PC-9 (cell line): ENCODE measurements around the gene LYZL2. TPM values are rescaled to one million over a fixed set of nuclear protein-coding genes. Genes with fewer than 3 reads are reported as not detected.

Experiments
- BruUV-seq: library from RNA; stranded (reverse); fragments of 400-500 nt; replicated peaks from 2 replicates; lab custom pipeline; 2021; lab: Mats Ljungman, UMichigan
- CTCF ChIA-PET: fragments of 300-600 bp; sonication (Branson Sonifier 250); formaldehyde crosslinking; loops from one replicate; lab custom pipeline; 2022; ENCODE audit warnings: antibody characterized with exemption; lab: Charles Lee
- POLR2A ChIA-PET: fragments of 300-600 bp; sonication (Branson Sonifier 250); formaldehyde crosslinking; loops from one replicate; lab custom pipeline; 2022; ENCODE audit warnings: antibody characterized with exemption; ENCODE audit not compliant: unreplicated experiment; lab: Charles Lee
- DNase-seq, 2 experiments: peaks; one replicate each; pipeline versions ENCODE4 v3.0.0 to v3.0.0-alpha.2; 2015 to 2022; ENCODE audit warnings: mixed read lengths in 1 of 2
- H2AFZ ChIP-seq: fragments of 200-600 bp; sonication (generic); 2 replicates; pipeline ENCODE4 v1.8.1; 2017; ENCODE audit warnings: antibody characterized with exemption
- H3F3A ChIP-seq: fragments of 200-600 bp; sonication (generic); 2 replicates; pipeline ENCODE4 v1.8.1; 2017; ENCODE audit warnings: antibody characterized with exemption, mild to moderate bottlenecking, low read depth; ENCODE audit not compliant: insufficient read depth
- H3K27ac ChIP-seq: fragments of 200-600 bp; sonication (generic); 2 replicates; pipeline ENCODE4 v1.6.1; 2016; ENCODE audit warnings: mixed run types
- H3K27me3 ChIP-seq: fragments of 200-600 bp; sonication (generic); 2 replicates; pipeline ENCODE4 v1.6.1; 2016; ENCODE audit warnings: low read depth, mixed run types; ENCODE audit not compliant: insufficient read depth
- H3K36me3 ChIP-seq: fragments of 200-600 bp; sonication (generic); 2 replicates; pipeline ENCODE4 v1.6.1; 2016; ENCODE audit warnings: low read depth, mixed run types
- H3K4me1 ChIP-seq: fragments of 200-600 bp; sonication (generic); replicated peaks from 2 replicates; pipeline ENCODE4 v1.6.1; 2016; ENCODE audit warnings: mixed run types; ENCODE audit not compliant: insufficient read depth
- H3K4me2 ChIP-seq: fragments of 200-600 bp; sonication (generic); 2 replicates; pipeline ENCODE4 v1.6.1; 2017; ENCODE audit warnings: mixed run types
- H3K4me3 ChIP-seq: fragments of 200-600 bp; sonication (generic); 2 replicates; pipeline ENCODE4 v1.6.1; 2016; ENCODE audit warnings: mixed run types
- H3K79me2 ChIP-seq: fragments of 200-600 bp; sonication (generic); 2 replicates; pipeline ENCODE4 v1.6.1; 2017; ENCODE audit warnings: low read depth, mixed run types
- H3K9me2 ChIP-seq: fragments of 200-600 bp; sonication (generic); 2 replicates; pipeline ENCODE4 v1.8.1; 2017; ENCODE audit warnings: mild to moderate bottlenecking; ENCODE audit not compliant: insufficient read depth
- H3K9me3 ChIP-seq: fragments of 200-600 bp; sonication (generic); 2 replicates; pipeline ENCODE4 v1.8.1; 2016; ENCODE audit warnings: low read depth; ENCODE audit not compliant: insufficient read depth
- H4K20me1 ChIP-seq: fragments of 200-600 bp; sonication (generic); 2 replicates; pipeline ENCODE4 v1.8.1; 2017; ENCODE audit not compliant: insufficient read depth
- CTCF ChIP-seq: fragments of 200-600 bp; sonication (generic); conservative IDR thresholded peaks from 2 replicates; pipeline ENCODE4 v1.6.1; 2017; ENCODE audit warnings: mixed run types, antibody characterized with exemption, mild to moderate bottlenecking, moderate library complexity
- EZH2 ChIP-seq: fragments of 200-600 bp; sonication (generic); IDR thresholded peaks from 2 replicates; pipeline ENCODE4 v1.8.0; 2017; ENCODE audit warnings: antibody characterized with exemption, low read depth
- intact Hi-C: fragments of 100-400 bp; cut with micrococcal nuclease; formaldehyde crosslinking; loops from one replicate; pipeline ENCODE4 v1.10.0; 2022; ENCODE audit not compliant: unreplicated experiment
- total RNA-seq: library from RNA; stranded (reverse); gene quantifications from 2 replicates; pipeline ENCODE4 v1.2.3, GENCODE V29; 2021

LYZL2 gene
- total RNA-seq, 1 experiment from 2014 or later, result not detected

DNA sequence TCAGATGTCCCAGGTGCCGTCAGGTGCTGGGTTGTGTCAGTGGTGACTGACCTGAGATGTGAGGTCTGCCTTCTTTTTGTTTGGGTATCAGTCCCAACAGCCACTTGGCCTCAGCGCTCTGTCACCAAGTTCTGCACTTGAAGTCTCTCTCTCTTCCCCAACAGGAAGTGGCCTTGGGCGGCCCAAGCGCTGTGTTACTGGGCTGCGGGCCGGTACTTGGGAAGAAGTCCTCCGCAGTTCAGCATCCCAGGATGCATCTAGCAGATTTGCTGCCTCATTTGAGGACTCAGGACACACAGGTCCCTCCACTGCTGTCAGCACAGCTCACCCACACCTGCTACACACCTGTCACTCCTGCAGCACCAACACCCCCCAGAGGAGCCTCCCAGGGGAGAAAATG lies 40.1 kb downstream of the LYZL2 start:
- POLR2A ChIA-PET, result no interaction called here

GRCh38 chr10:30587522-30588031 lies 42.0 kb downstream of the LYZL2 start:
- TF ChIP-seq CTCF (no peak), EZH2 (no peak)
- peaks cover 15% of the 10 kb centered on the region for H3K4me1 ChIP-seq
- DNase-seq, result no peak
- H3K4me2 ChIP-seq, result no peak overlapping the region
- intact Hi-C loops, result no loop called here
- H4K20me1 ChIP-seq, result no peaks in the 10 kb centered on the region
- no peaks in the 10 kb centered on the region for H3K79me2 ChIP-seq
- POLR2A ChIA-PET, result no interaction called here
- CTCF ChIA-PET, result no interaction called here
- H3K9me3 ChIP-seq, result no peaks in the 10 kb centered on the region
- no peaks in the 10 kb centered on the region for H3K36me3 ChIP-seq
- no peaks in the 10 kb centered on the region for H3K27me3 ChIP-seq
- H3K27ac ChIP-seq, result no peak overlapping the region
- no peaks in the 10 kb centered on the region for H3K9me2 ChIP-seq
- H2AFZ ChIP-seq, result no peak overlapping the region
- peaks cover 10% of the 10 kb centered on the region; the same call in 1 of the 2 replicates for H3F3A ChIP-seq
- no peak overlapping the region for H3K4me3 ChIP-seq
- no TSS peak for BruUV-seq

More for the DNA sequence above, 40.1 kb downstream of the LYZL2 start:
- Histone ChIP-seq H3K36me3 (no peaks in the 10 kb centered on the region), H3K27me3 (no peaks in the 10 kb centered on the region), H3K4me1 (no peaks in the 10 kb centered on the region; the same call in 1 of the 2 replicates), H3K9me2 (no peaks in the 10 kb centered on the region), H3F3A (no peaks in the 10 kb centered on the region), H3K27ac (no peak overlapping the region), H2AFZ (no peak overlapping the region), H3K4me2 (no peak overlapping the region), H3K4me3 (no peak overlapping the region), H3K79me2 (no peaks in the 10 kb centered on the region), H3K9me3 (no peaks in the 10 kb centered on the region), H4K20me1 (no peaks in the 10 kb centered on the region)
- TF ChIP-seq CTCF (no peak), EZH2 (no peak)
- no TSS peak for BruUV-seq
- CTCF ChIA-PET, result interaction anchor here (0.6 kb wide), 1 partner anchor 185 kb away, joined by 3 read pairs; no protein-coding TSS in a partner anchor
- no peak for DNase-seq
- intact Hi-C loops, result no loop called here

- no peaks in the 10 kb centered on the region for H3K27me3 ChIP-seq
- no peaks in the 10 kb centered on the region for H3K36me3 ChIP-seq
- H3K4me3 ChIP-seq, result no peak overlapping the region
- H3K9me2 ChIP-seq, result no peaks in the 10 kb centered on the region
- H3K9me3 ChIP-seq, result no peaks in the 10 kb centered on the region
- POLR2A ChIA-PET, result interaction anchor here (0.6 kb wide), 1 partner anchor 397 kb away, joined by 5 read pairs; no protein-coding TSS in a partner anchor
- H3K27ac ChIP-seq, result no peak overlapping the region
- peaks cover 15% of the 10 kb centered on the region for H3K4me1 ChIP-seq
- H3F3A ChIP-seq, result peaks cover 10% of the 10 kb centered on the region; the same call in 1 of the 2 replicates
- no peak overlapping the region for H3K4me2 ChIP-seq
- no peak overlapping the region for H2AFZ ChIP-seq
- CTCF ChIA-PET, result interaction anchor here (0.5 to 0.6 kb wide), 2 partner anchors 168 to 178 kb away, joined by 3 to 4 read pairs; no protein-coding TSS in a partner anchor
- H3K79me2 ChIP-seq, result no peaks in the 10 kb centered on the region
- TF ChIP-seq CTCF, result no peak
- no peak for TF ChIP-seq EZH2
- DNase-seq, result no peak
- BruUV-seq, result no TSS peak
- no peaks in the 10 kb centered on the region for H4K20me1 ChIP-seq
- intact Hi-C loops, result no loop called here
These were observed 42.7 kb downstream of the LYZL2 start for GRCh38 chr10:30586828-30587227.
